MM.1S (cell line): ENCODE measurements around the gene LZIC.

Experiments used
- EZH2 ChIP-seq: fragments of 300-600 bp; sonication (generic); optimal IDR thresholded peaks from 2 replicates; pipeline ENCODE3; 2017; ENCODE audit warnings: low read depth, mild to moderate bottlenecking, antibody characterized with exemption, low read length, mixed read lengths
- TF ChIP-seq, protein P1 (sequence below): fragments of 300-600 bp; sonication (generic); IDR thresholded peaks from 2 replicates; pipeline ENCODE4 v1.5.1; 2016; ENCODE audit warnings: antibody characterized with exemption, low read length, mixed read lengths

GRCh38 chr1:9960011-9960410 lies 16.8 kb upstream of the LZIC start:
- TF ChIP-seq, protein P1, sequence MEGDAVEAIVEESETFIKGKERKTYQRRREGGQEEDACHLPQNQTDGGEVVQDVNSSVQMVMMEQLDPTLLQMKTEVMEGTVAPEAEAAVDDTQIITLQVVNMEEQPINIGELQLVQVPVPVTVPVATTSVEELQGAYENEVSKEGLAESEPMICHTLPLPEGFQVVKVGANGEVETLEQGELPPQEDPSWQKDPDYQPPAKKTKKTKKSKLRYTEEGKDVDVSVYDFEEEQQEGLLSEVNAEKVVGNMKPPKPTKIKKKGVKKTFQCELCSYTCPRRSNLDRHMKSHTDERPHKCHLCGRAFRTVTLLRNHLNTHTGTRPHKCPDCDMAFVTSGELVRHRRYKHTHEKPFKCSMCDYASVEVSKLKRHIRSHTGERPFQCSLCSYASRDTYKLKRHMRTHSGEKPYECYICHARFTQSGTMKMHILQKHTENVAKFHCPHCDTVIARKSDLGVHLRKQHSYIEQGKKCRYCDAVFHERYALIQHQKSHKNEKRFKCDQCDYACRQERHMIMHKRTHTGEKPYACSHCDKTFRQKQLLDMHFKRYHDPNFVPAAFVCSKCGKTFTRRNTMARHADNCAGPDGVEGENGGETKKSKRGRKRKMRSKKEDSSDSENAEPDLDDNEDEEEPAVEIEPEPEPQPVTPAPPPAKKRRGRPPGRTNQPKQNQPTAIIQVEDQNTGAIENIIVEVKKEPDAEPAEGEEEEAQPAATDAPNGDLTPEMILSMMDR, result no peak
- no peak for TF ChIP-seq EZH2
